Neural crest cell (in vitro differentiated cells): ENCODE measurements around the gene EEF2K. TPM values are rescaled to one million over a fixed set of nuclear protein-coding genes. Genes with fewer than 3 reads are reported as not detected.
"Not testable (repeated sequence)": the region's sequence is repeated elsewhere in the genome, so short reads cannot be mapped to it uniquely, and the experiment has no call there.

Source experiments
- DNase-seq: peaks from one replicate; pipeline ENCODE4 v3.0.0; 2021; ENCODE audit warnings: low read depth, mixed read lengths, low spot score
- H3K27ac Mint-ChIP-seq: one replicate; pipeline ENCODE4 v1.8.0; 2021; ENCODE audit warnings: mild to moderate bottlenecking, mixed read lengths; ENCODE audit not compliant: unreplicated experiment
- H3K27me3 Mint-ChIP-seq: 2 replicates; pipeline ENCODE4 v1.8.0; 2021; ENCODE audit warnings: low read depth, mild to moderate bottlenecking, mixed read lengths
- H3K36me3 Mint-ChIP-seq: 2 replicates; pipeline ENCODE4 v1.8.0; 2021; ENCODE audit warnings: low read depth, mild to moderate bottlenecking, mixed read lengths
- H3K4me1 Mint-ChIP-seq: 2 replicates; pipeline ENCODE4 v1.8.0; 2021; ENCODE audit warnings: mixed read lengths
- H3K4me3 Mint-ChIP-seq: one replicate; pipeline ENCODE4 v1.8.0; 2021; ENCODE audit warnings: mild to moderate bottlenecking, mixed read lengths
- H3K9me3 Mint-ChIP-seq: 2 replicates; pipeline ENCODE4 v1.8.0; 2021; ENCODE audit warnings: mixed read lengths
- CTCF ChIP-seq: fragments of 200-600 bp; sonication (generic); conservative IDR thresholded peaks from 2 replicates; pipeline ENCODE4 v1.5.0; 2021; ENCODE audit warnings: antibody characterized with exemption, mild to moderate bottlenecking
- total RNA-seq: library from RNA; stranded (reverse); gene quantifications from 2 replicates; pipeline ENCODE4 v1.2.1, GENCODE V29; 2021

Gene EEF2K
- total RNA-seq, 1 donor from 2014 or later = 20.3 TPM

GRCh38 chr16:22194707-22195444 is 11.2 kb upstream of the EEF2K start:
- Mint-ChIP-seq H3K36me3 (peaks cover 3% of the 10 kb centered on the region), H3K4me1 (peaks cover 36% of the 10 kb centered on the region), H3K9me3 (peaks cover 3% of the 10 kb centered on the region), H3K4me3 (peak overlapping the region; percentile 94), H3K27me3 (peaks cover 46% of the 10 kb centered on the region), H3K27ac (no peak overlapping the region)
- no peak for DNase-seq
- no peak for TF ChIP-seq CTCF

GRCh38 chr16:22195445-22195694 is 10.7 kb upstream of the EEF2K start:
- Mint-ChIP-seq H3K27ac (peak overlapping the region; percentile 93), H3K27me3 (peaks cover 45% of the 10 kb centered on the region), H3K36me3 (peaks cover 3% of the 10 kb centered on the region), H3K4me3 (peak overlapping the region; percentile 94), H3K9me3 (peaks cover 3% of the 10 kb centered on the region), H3K4me1 (peaks cover 34% of the 10 kb centered on the region)
- no peak for DNase-seq
- TF ChIP-seq CTCF = no peak

- Mint-ChIP-seq H3K36me3 (peaks cover 3% of the 10 kb centered on the region), H3K27me3 (peaks cover 39% of the 10 kb centered on the region)
Observed at GRCh38 chr16:22195695-22196558, 10.2 kb upstream of the EEF2K start.

GRCh38 chr16:22196559-22197168 is 9.4 kb upstream of the EEF2K start:
- not testable (repeated sequence) for H3K9me3 Mint-ChIP-seq, H3K27ac Mint-ChIP-seq, H3K36me3 Mint-ChIP-seq, DNase-seq
- peaks cover 25% of the 10 kb centered on the region for H3K4me1 Mint-ChIP-seq
- peak overlapping the region; percentile 94 for H3K4me3 Mint-ChIP-seq
- H3K27me3 Mint-ChIP-seq = peaks cover 38% of the 10 kb centered on the region

More at GRCh38 chr16:22195695-22196558, 10.2 kb upstream of the EEF2K start:
- Mint-ChIP-seq H3K27ac (peak overlapping the region; percentile 93), H3K4me3 (peak overlapping the region; percentile 94), H3K4me1 (peaks cover 29% of the 10 kb centered on the region), H3K9me3 (peaks cover 3% of the 10 kb centered on the region)
- TF ChIP-seq CTCF = peak; percentile 91
- peak; percentile 97 for DNase-seq

- peaks cover 15% of the 10 kb centered on the region for H3K4me1 Mint-ChIP-seq
- DNase-seq = no peak
- peaks cover 3% of the 10 kb centered on the region for H3K36me3 Mint-ChIP-seq
- H3K9me3 Mint-ChIP-seq = peaks cover 3% of the 10 kb centered on the region
- peaks cover 21% of the 10 kb centered on the region for H3K27me3 Mint-ChIP-seq
- H3K4me3 Mint-ChIP-seq = peak overlapping the region; percentile 56
- TF ChIP-seq CTCF = no peak
- no peak overlapping the region for H3K27ac Mint-ChIP-seq
Observed at GRCh38 chr16:22198547-22199293, 7.4 kb upstream of the EEF2K start.
